ENCODE measurements around the gene SLC27A5.

GRCh38 chr19:58529405-58529804 lies 17.6 kb upstream of the SLC27A5 start:
- TF ChIP-seq POLR2A (IDR thresholded peaks at IDR 0.05; ENCODE audit: low read length): no peak
- TF ChIP-seq GATA1 (IDR thresholded peaks at IDR 0.05; ENCODE audit: low read depth, low read length): no peak

Measured in erythroblast (primary cell).